Type B pancreatic cell (in vitro differentiated cells): ENCODE data around the gene GLYR1. TPM values are rescaled to one million over a fixed set of nuclear protein-coding genes. Genes with fewer than 3 reads are reported as not detected.

Experiments used
- DNase-seq: peaks from one replicate; pipeline ENCODE4 v3.0.0; 2021; ENCODE audit warnings: mixed read lengths; ENCODE audit not compliant: unreplicated experiment; ENCODE audit errors: extremely low spot score
- H3K27ac Mint-ChIP-seq: 2 replicates; pipeline ENCODE4 v1.8.0; 2021; ENCODE audit warnings: mild to moderate bottlenecking, mixed read lengths
- H3K27me3 Mint-ChIP-seq: 2 replicates; pipeline ENCODE4 v1.8.0; 2021; ENCODE audit warnings: mixed read lengths
- H3K36me3 Mint-ChIP-seq: 2 replicates; pipeline ENCODE4 v1.8.0; 2021; ENCODE audit warnings: mixed read lengths
- H3K4me1 Mint-ChIP-seq: one replicate; pipeline ENCODE4 v1.8.0; 2021; ENCODE audit warnings: mixed read lengths; ENCODE audit not compliant: unreplicated experiment
- H3K4me3 Mint-ChIP-seq: 2 replicates; pipeline ENCODE4 v1.8.0; 2021; ENCODE audit warnings: mild to moderate bottlenecking, mixed read lengths
- H3K9me3 Mint-ChIP-seq: 2 replicates; pipeline ENCODE4 v1.8.0; 2021; ENCODE audit warnings: mixed read lengths
- total RNA-seq: library from RNA; stranded (reverse); gene quantifications from 2 replicates; pipeline ENCODE4 v1.2.1, GENCODE V29; 2021; ENCODE audit warnings: low replicate concordance
- TF ChIP-seq, protein P1 (sequence below): fragments of 200-600 bp; sonication (generic); conservative IDR thresholded peaks from 2 replicates; pipeline ENCODE4 v1.5.0; 2021; ENCODE audit warnings: antibody characterized with exemption, mild to moderate bottlenecking

The GLYR1 gene
- total RNA-seq, 1 donor from 2014 or later = 120 TPM

DNA sequence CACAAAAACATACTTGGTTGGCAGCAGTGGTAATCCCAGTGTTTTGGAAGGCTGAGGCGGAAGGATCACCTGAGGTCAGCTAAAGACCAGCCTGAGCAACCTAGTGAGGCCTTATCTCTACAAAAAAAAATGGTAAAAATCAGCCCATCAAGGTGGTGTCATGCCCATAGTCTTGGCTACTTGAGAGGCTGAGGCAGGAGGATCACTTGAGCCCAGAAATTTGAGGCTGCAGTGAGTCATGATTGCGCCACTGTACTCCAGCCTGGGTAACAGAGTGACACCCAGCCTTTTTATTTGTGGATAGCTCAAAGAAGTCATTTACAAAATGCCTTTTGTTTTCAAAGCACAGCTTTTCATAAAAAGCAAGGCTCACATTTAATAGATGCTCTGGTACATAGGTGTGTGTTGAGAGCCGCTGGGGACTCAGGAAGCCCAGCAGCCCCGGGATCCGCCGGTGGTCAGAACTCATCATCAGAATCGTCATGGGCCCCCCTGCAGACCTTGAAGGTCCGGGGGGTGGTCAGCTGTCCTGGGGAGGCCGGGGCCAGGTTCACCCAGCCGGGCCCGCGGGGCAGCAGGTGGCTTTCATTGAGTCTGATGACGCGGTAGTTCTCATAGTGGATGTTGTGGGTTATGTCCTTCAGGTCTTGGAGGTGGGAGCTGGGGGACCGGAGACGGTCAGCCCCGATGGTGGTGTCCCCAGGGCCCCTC lies 69.6 kb downstream of the GLYR1 start:
- no peak for DNase-seq
- no peak overlapping the region for H3K4me3 Mint-ChIP-seq
- no peak overlapping the region for H3K27ac Mint-ChIP-seq
- no peaks in the 10 kb centered on the region for H3K27me3 Mint-ChIP-seq
- no peaks in the 10 kb centered on the region for H3K4me1 Mint-ChIP-seq
- H3K9me3 Mint-ChIP-seq = no peaks in the 10 kb centered on the region
- no peaks in the 10 kb centered on the region for H3K36me3 Mint-ChIP-seq
- TF ChIP-seq, protein P1, sequence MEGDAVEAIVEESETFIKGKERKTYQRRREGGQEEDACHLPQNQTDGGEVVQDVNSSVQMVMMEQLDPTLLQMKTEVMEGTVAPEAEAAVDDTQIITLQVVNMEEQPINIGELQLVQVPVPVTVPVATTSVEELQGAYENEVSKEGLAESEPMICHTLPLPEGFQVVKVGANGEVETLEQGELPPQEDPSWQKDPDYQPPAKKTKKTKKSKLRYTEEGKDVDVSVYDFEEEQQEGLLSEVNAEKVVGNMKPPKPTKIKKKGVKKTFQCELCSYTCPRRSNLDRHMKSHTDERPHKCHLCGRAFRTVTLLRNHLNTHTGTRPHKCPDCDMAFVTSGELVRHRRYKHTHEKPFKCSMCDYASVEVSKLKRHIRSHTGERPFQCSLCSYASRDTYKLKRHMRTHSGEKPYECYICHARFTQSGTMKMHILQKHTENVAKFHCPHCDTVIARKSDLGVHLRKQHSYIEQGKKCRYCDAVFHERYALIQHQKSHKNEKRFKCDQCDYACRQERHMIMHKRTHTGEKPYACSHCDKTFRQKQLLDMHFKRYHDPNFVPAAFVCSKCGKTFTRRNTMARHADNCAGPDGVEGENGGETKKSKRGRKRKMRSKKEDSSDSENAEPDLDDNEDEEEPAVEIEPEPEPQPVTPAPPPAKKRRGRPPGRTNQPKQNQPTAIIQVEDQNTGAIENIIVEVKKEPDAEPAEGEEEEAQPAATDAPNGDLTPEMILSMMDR = no peak

DNA sequence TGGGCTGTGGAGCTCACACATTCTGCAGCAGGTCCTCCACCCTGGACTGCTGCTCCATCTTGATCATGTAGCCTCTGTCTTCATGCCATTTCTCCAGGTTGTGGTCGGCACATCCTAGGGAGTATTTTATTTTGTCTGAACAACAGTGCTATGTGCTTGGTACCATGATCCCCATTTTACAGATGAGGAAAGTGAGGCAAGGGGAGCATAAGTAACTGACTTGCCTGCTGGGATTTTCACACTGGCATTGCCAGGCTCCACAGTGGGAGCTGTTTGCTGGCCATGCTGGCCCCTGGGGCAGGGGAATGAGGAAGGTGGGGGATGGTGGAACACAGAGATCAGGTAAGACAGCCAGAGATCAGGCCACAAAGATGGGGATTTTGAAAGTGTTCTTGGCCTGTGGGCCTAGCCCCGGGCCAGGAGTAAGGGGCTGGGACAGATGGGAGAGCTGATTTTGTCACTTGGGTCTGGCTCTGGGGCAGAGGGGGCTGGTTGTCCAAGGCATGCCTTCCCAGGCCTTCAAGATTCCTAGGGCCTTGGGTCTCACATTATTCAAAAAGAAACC lies 70.9 kb downstream of the GLYR1 start:
- TF ChIP-seq, protein P1 = no peak
- no peaks in the 10 kb centered on the region for H3K27me3 Mint-ChIP-seq
- H3K4me1 Mint-ChIP-seq = no peaks in the 10 kb centered on the region

DNA sequence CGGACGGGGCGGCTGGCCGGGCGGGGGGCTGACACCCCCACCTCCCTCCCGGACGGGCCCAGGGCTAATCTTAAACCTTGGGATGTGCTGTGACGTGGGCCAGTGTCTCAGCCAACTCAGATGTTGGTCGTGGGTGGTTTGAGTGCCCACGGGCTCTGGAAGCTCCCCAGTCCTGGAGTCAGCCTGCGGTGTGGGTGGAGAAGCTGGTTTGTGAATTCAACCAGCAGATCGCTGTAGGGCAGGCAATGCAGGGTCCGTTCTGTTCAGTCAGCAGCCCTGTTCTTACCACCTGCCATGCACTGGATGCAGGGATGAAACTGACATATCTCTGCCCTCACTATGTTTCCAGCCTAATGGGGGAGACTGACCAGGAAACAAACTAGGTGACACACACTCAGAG lies 72.1 kb downstream of the GLYR1 start:
- TF ChIP-seq, protein P1 = no peak
- H3K27me3 Mint-ChIP-seq = no peaks in the 10 kb centered on the region
- H3K4me3 Mint-ChIP-seq = no peak overlapping the region
- no peak overlapping the region for H3K27ac Mint-ChIP-seq
- DNase-seq = no peak
- H3K36me3 Mint-ChIP-seq = no peaks in the 10 kb centered on the region
- H3K4me1 Mint-ChIP-seq = no peaks in the 10 kb centered on the region
- no peaks in the 10 kb centered on the region for H3K9me3 Mint-ChIP-seq

More for the DNA sequence above, 70.9 kb downstream of the GLYR1 start:
- DNase-seq = no peak
- Mint-ChIP-seq H3K9me3 (no peaks in the 10 kb centered on the region), H3K27ac (no peak overlapping the region), H3K36me3 (no peaks in the 10 kb centered on the region), H3K4me3 (no peak overlapping the region)

DNA sequence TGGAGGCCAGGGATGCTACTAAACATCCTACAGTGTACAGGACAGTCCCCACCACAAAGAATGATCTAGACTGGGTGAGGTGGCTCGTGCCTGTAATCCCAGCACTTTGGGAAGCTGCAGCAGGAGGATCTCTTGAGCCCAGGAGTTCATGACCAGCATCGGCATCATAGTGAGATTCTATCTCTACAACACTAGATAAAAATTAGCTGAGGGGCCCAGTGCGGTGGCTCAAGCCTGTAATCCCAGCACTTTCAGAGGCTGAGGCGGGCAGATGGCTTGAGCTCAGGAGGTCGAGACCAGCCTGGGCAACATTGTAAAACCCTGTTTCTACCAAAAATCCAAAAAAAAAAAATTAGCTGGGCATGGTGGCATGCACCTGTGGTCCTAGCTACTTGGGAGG lies 74.7 kb downstream of the GLYR1 start:
- Mint-ChIP-seq H3K27me3 (no peaks in the 10 kb centered on the region), H3K4me3 (no peak overlapping the region), H3K9me3 (no peaks in the 10 kb centered on the region), H3K36me3 (no peaks in the 10 kb centered on the region), H3K27ac (no peak overlapping the region), H3K4me1 (peaks cover 12% of the 10 kb centered on the region)
- no peak for DNase-seq
- TF ChIP-seq, protein P1 = no peak

DNA sequence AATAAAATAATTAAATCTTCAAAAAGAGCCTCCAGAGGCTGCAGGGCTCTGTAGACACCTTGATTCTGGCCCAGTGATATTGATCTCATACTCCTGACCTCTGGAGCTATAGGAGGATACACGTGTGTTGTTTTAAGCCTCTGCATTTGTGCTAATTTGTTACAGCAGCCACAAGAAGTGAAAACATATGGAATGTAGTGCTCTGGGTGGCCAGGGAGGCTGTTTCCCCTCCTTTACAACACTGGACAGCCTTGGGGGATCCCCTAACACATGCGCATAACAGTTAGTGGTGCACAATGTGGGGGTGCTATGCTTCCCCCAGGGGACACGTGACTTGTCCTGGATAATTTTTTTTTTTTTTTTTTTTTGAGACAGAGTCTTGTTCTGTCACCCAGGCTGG lies 75.4 kb downstream of the GLYR1 start:
- Mint-ChIP-seq H3K9me3 (no peaks in the 10 kb centered on the region), H3K36me3 (no peaks in the 10 kb centered on the region), H3K27me3 (no peaks in the 10 kb centered on the region)

More for the DNA sequence above, 75.4 kb downstream of the GLYR1 start:
- Mint-ChIP-seq H3K4me3 (no peak overlapping the region), H3K27ac (no peak overlapping the region), H3K4me1 (peaks cover 16% of the 10 kb centered on the region)
- DNase-seq = no peak
- TF ChIP-seq, protein P1 = no peak
